Activated T-cell treated with anti-CD3 and anti-CD28 coated beads for 48 hours (primary cell): ENCODE data around the gene ITPKB.
"Not testable (repeated sequence)": the region's sequence is repeated elsewhere in the genome, so short reads cannot be mapped to it uniquely, and the experiment has no call there.

Experiments used
- DNase-seq: peaks from one replicate; pipeline ENCODE4 v3.0.0-alpha.2; 2020; ENCODE audit warnings: low read depth

ITPKB gene

DNA sequence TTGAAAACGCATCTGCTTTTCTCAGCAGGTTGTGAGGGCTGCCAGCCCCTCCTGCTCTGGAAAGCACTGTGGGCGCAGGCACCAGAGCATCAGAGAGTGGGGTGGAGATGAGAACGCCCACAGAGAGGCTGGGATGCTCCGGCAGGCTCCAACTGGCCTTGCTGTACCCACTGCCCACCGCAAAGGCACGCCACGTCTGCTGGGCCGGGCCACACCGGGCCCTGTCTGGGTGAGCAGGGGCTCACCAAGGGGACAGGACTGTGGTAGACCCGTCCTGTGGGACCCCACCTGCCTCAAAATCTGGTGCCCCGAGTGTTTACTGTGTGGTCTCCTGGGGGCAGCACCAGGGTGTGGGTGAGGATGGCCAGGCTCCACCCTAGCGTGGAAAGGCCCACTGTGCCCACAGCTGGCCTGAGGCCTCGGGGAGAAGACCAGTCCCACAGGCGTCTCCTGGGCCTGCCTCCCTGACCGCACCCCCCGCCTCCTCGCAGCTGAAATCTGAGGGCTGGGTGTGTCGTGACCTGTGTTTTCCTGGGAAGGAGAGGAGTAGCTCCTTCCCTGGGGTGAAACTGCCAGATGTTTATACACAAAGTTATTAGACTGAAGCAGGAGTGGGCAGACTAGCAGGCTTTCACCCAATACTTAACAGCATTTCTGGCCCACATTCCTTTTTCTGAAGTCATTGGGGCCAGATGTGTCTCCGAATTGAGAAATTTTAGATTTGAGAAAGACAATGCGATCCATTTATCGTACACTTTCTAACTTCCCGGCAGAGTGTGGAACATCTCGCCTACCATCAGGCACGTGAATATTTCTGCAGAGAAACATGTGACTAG lies 136.7 kb downstream of the ITPKB start:
- no peak for DNase-seq

DNA sequence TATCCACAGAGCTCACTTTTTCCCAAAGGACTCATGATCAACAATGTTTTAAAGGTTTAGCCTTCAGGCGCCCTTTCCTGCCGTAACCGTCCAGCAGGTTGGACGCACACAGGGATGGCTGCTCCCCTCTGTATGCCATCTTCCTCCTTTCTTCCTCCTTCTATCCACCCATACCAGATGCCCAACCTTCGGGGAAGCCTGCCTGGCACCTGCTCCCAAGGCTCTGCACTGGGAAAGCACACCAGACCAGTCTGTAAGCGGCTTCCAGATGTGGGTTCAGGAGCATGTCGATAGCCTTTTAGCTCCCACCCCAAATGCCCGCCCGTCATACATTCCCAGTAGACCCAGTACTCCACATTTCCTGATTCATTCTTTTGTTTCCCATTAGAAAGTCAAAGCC lies 137.6 kb downstream of the ITPKB start:
- no peak for DNase-seq

DNA sequence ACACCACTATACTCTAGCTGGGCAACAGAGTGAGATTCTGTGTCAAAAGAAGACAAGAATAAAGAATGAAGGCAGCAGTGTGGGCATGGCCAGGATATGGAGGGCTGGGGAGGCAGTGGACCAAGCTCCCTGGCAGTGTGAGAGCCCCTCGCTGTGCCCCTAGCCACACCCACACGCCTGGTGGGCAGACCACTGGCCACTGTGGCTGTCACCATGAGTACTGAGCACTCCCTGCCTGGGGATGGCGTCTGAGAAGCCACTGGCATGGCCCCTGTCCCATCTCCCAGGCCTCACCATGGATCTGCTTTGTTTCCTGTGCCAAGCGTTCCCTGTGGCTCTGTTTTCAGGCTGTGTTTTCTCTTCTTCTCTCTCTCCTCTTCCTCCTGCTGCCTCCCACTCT lies 138.8 kb downstream of the ITPKB start:
- no peak for DNase-seq

DNA sequence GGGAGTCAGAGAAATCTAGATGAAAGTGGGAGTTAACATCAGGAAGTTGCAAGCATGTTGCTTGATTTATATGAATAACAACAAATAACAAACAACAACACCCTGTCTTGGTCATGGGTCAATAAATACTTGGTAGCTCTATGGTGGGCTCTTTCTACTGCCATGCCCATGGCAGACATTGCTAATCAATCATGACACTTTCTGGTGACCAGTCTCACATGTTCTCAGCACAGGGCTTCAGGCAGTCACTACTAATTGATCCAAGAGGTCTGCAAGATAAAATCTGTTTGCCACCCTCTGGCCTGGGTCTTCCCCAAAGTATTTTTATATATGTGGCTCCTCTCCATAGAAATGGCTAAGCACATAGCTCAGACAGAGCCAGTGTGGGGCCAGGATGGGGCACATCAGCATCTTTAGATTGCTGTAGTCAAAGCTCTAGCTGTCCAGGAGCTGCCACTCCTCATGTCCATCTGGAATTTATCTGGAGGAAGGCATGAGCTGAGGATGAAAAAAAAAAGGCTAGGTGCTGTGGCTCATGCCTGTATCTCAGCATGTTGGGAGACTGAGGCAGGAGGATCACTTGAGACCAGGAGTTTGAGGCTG lies 139.3 kb downstream of the ITPKB start:
- DNase-seq, result no peak

DNA sequence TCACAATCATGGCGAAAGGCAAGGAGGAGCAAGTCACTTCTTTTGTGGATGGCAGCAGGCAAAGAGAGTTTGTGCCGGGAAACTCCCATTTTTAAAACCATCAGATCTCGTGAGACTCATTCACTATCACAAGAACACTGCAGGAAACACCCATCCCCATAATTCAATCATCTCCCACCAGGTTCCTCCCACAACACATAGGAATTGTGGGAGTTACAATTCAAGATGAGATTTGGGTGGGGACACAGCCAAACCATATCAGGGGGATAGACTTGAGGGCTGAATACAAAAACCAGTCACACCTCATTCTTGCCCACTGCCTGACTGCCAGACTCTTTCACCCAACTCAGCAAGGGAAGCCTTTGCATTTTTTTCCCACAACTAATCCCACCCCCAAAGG lies 140.1 kb downstream of the ITPKB start:
- not testable (repeated sequence) for DNase-seq

DNA sequence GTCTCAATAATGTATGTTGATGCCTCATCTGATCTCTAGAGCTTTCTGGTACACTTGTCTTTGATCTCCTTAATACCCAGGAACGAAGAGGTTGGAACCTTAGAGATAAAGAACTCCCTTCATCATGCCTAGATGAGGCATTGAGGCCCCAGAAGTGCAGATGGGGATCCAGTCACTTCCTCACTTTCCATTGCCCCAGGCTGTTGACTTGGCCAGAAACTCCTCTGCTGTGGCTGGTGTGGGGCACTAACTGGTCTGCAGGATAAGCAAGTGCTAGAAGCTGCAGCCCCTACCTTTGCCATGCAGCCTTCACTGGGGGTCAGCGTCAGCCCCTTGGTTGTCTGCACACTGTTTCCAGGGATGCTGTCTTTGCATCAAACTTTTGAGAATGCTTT lies 140.6 kb downstream of the ITPKB start:
- no peak for DNase-seq

DNA sequence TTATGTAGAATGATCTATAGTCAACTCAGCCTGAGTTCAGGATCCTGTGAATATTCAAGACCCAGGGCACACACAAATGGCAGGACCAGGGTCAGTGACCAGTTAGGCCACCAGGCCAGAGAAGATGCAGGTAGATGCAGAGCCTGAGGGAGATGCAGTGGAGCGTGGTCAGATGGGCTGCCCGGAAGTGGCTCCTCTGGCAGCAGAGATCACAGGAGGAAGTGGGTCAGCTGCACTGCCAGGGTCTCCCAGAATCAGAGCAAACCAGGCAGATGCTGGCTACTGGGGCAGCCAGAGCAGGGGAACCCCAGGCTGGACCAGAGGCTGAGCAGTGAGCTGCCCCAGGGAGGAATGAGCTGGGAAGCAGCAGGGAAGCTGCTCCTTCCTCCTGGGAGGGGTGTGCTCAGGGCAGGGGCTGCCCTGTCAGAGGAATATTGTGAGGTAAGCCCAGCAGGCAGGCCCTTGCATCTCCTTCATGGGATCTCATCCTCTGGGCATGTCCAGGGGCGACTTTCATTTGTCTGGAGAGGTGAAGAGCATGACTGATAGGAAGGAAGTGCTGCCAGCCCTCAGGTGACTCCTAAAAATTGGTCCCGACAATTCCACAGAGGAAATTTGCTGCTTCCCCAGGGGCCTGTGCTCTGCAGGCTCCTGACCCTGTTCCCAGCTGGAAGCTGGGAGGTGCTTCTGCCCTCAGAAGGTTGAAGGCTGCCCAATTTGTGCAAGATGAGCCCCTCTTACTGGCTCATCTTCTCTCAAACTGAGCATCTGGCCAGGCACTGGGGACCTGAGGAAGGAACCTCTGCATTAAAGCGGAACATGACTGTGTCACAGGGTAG lies 141.2 kb downstream of the ITPKB start:
- no peak for DNase-seq

DNA sequence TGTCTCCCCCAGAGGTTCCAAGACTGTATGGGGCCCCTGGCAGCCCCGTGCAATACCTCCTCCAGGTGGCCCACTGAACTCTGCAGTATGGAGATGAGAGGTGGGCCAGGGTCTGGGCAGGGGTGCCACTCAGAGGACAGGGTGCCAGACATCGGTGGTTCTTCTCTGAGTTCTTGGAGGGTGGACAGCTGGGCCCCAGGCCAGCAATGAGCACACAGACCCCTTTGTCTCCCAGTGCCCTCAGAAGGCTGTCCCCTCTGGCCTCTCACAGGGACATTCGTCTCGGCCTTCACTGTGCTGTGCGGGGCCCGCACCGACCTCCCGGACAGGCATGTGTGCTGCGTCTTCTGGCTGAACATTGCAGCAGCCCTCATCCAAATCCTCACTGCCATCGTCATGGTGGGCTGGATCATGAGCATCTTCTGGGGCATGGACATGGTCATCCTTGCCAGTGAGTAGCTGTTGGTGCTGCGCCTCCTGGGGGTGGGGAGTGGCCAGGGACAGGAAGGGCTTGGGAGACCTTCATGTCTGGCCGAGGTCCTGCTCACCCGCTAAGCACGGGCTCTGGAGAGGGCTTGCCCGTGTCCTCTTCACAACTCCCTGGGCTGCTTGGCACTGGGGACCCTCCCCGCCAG lies 142.4 kb downstream of the ITPKB start:
- DNase-seq, result no peak

DNA sequence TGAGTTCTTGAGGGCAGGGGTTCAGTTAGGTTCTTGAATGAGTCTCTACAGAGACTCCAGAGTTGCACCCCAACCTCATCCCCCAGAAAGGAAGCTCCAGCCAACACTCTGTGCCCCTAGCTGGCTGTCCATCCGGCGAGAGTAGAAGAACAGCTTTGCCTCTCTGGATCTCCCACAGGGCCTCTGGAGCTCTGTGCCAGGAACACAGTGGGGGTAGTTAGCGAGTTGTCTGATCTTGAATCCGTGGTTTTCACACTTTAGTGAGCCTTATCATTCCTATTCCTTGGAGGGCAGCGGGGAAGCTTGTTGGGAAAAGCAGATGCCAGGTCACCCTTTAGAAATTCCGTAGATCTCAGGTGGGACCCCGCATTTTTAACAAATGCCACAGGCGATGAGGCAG lies 145.5 kb downstream of the ITPKB start:
- DNase-seq, result no peak

DNA sequence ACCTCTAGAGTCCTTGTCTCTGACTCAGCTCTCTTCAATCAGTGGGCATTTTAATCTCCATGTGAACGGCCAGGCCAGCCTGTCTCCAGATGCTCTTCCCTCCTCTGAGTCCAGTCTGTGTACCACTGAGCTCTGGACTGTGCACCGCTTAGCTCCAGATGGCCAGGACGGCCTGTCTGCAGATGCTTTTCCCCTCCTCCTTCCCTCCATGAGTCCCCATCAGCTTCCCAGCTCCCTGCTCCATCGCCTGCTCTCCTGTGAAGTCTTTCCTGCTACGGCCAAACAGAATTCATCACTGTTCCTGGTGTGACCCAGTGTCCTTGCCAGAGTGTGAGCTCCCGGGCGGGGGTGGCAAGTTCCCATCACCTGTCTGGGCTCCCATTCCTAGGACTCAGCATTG lies 148.5 kb downstream of the ITPKB start:
- DNase-seq, result no peak

DNA sequence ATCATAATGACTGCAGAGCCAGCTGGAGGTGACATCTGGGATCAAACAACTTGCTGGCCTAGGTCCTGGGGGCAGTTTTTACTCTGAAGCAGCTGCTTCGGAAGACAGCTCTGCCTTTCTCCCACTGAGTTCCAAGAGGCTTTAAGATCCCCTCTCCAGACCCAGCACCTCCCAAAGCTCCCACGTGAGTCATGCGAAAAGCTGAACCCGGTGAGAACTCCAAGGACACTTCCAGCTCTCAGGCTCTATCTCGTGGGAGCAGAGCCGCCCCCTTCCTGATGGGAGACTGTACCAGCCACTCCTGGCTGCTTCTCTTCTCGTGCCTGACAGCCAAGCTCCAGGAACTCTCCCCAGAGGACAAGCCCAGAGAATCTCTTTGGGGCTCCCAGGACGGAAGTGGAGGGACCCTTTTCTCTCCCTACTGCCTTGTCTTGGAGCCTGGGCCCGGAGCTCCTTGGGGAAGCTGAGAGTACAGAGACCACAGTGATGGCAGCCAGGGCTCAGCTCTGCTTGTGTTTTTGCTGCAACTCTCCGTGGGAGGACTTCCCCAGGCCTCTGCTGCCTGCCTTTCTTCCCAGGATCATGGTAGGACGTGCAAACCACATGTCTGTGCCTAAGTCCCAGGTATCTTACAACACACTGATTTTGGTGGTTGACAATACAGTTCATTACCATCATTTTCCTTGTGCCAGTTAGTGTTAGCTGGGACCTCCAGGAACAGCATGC lies 149.9 kb downstream of the ITPKB start:
- no peak for DNase-seq

DNA sequence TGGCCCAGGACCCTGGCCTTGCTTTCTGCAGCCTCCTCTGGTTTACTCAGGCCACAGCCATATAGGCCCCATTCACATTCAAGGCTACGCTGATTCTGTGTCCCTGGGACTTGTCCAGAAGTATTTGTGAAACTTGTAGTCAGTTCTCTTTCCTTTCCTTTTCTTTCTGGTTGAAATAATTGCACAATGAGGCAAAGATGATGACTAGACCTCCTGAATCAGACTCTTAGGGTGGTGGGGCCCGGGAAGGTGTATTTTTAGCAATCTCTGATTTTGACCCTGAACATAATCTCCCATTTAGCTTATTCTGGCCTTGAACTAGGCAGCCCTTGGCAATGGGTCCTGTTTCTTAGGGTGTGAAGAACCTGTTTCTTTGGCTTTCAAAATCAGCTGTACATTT lies 150.6 kb downstream of the ITPKB start:
- DNase-seq, result no peak

DNA sequence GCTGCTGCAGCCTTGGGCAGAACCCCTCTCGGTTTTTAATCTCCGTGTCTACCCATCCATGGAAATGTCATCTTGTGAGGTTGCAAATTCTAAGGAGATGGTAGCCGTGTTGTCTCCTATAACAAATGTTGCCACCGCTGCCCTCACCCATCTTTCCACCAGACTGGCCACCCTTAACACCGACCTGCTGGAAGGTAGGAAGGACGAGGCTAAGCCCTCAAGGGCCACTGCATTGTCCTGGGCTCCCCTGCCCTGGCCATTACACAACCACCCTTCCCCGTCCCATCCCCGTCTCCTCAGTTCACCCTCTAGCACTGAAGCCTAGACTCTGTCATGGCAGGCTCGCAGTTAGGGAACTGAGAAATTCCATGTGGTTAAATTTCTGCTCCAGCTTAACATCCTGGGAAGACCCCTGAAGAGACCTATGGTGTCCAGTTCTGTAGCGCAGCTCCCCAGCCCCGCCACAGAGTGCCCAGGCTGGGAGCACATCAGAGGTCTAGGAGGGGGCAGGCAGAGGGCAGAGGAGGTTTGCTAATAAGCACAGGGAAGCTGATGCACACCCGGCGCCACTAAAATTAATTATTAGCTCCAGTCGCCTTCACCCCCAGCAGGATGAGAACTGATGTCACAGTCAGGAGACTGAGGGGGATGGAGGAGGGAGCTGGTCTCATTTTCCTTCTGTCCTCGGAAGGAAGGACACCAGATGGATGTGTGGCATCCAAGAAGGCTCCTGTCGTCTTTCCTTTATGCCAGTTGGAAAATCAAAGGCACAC lies 152.2 kb downstream of the ITPKB start:
- no peak for DNase-seq

DNA sequence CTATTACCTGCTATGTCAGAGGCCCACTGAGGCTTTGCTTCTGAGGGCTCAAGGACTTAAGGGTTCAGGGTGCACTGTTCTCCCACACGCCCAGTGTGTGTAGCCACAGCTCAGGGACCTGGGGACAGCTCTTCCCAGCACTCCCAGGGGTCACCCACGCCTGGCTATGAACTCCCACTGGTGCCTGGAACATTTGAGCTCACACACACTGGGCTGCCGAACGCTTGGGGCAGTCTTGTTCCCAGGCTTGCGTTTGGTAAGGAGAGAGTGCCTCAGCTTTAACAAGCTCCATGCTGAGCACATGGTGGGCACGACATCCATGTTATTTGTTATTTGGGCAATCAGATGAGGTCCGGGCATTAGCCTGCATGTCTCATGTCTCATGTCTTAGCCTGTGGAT lies 153.0 kb downstream of the ITPKB start:
- DNase-seq, result no peak

DNA sequence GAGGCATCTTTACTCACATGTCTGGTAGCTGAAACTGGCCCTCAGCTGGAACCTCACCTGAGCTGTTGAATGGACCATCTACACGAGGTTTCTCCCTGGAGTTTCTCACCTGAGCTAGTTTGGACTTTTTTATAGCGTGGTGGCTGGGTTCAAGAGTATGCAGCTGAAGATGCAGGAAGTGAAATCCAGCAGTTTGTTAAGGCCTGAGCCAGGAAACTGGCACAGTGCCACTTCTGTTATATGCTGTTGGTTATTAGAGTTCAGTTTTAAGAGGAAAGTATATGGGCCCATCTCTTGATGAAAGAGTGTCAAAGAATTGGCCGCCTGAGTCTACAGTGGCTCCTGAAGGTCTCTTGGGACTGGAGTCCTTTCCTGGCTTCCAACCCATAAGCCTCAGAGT lies 154.9 kb downstream of the ITPKB start:
- DNase-seq, result no peak

DNA sequence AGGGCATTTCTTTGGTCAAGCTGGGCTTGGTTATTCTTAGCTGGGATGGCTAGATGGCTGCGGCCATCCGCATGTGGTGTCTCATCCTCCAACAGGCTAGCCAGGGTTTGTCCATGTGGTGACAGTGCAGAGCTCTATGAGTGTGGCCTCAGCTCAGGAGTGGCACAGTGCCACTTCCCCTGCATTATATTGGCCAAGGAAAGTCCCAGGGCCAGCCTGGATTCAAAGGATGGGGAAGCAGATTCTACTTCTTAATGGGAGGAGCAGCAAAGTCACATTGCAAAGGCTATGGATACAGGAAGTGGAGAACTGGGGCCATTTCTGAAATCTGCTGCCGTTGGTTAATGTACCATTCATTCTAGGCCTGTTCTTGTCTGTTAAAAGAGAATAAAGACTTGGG lies 156.1 kb downstream of the ITPKB start:
- DNase-seq, result no peak
